H1 (cell line): Measurements from ENCODE around the gene MRTO4. TPM values are rescaled to one million over a fixed set of nuclear protein-coding genes. Genes with fewer than 3 reads are reported as not detected.

ENCODE experiments used
- CTCF ChIA-PET: fragments of 300-600 bp; sonication (Branson Sonifier 250); formaldehyde crosslinking; loops from one replicate; lab custom pipeline; 2021; ENCODE audit not compliant: partially characterized antibody; lab: Charles Lee
- POLR2A ChIA-PET: fragments of 300-600 bp; sonication (Branson Sonifier 250); formaldehyde crosslinking; loops from one replicate; lab custom pipeline; 2021; ENCODE audit warnings: inconsistent platforms; ENCODE audit not compliant: partially characterized antibody; lab: Charles Lee
- DNase-seq, 2 experiments: peaks; one replicate each; pipeline versions ENCODE4 v3.0.0 to v3.0.0-alpha.2; 2010 to 2022; ENCODE audit warnings: low spot score in 2 of 2, low read depth in 1 of 2, mixed read lengths in 1 of 2
- FAIRE-seq: peaks from 2 replicates; lab custom pipeline; 2011; peaks lifted over from hg19 to GRCh38; lab: Jason Lieb, UNC
- H2AFZ ChIP-seq: 2 replicates; pipeline ENCODE4 v1.8.1; 2012; ENCODE audit warnings: low read length, inconsistent platforms
- H2AK5ac ChIP-seq: 2 replicates; pipeline ENCODE4 v1.6.1; 2013; ENCODE audit warnings: low read depth, low read length
- H2BK120ac ChIP-seq: replicated peaks from 2 replicates; pipeline ENCODE3; 2013; ENCODE audit warnings: low read depth, low read length, inconsistent platforms
- H2BK12ac ChIP-seq: 2 replicates; pipeline ENCODE4 v1.6.1; 2013; ENCODE audit warnings: low read depth, low read length
- H2BK15ac ChIP-seq: 2 replicates; pipeline ENCODE4 v1.6.1; 2013; ENCODE audit warnings: low read length
- H2BK20ac ChIP-seq: 2 replicates; pipeline ENCODE4 v1.6.1; 2013; ENCODE audit warnings: low read length
- H2BK5ac ChIP-seq: 2 replicates; pipeline ENCODE4 v1.6.1; 2013; ENCODE audit warnings: low read depth, low read length
- H3K14ac ChIP-seq: 2 replicates; pipeline ENCODE4 v1.6.1; 2013; ENCODE audit warnings: inconsistent platforms; ENCODE audit not compliant: insufficient read length
- H3K18ac ChIP-seq: 2 replicates; pipeline ENCODE4 v1.6.1; 2013; ENCODE audit warnings: low read length; ENCODE audit errors: extremely low read depth
- H3K23ac ChIP-seq: 2 replicates; pipeline ENCODE4 v1.6.1; 2013; ENCODE audit warnings: inconsistent platforms; ENCODE audit not compliant: insufficient read length
- H3K23me2 ChIP-seq: 2 replicates; pipeline ENCODE4 v1.6.1; 2013; ENCODE audit warnings: low read depth, low read length
- H3K27ac ChIP-seq: 2 replicates; pipeline ENCODE4 v1.6.1; 2011; ENCODE audit warnings: low read depth, low read length, inconsistent platforms
- H3K27me3 ChIP-seq, 4 experiments: replicated peaks in 1 of 4; 1 replicate in 1 of 4; 2 replicates in 3 of 4; pipeline versions ENCODE4 v1.6.1 to v1.8.1; 2011 to 2013; ENCODE audit warnings: low read length in 3 of 4, mild to moderate bottlenecking in 3 of 4, inconsistent platforms in 2 of 4, mixed read lengths in 2 of 4, moderate library complexity in 1 of 4; ENCODE audit not compliant: control insufficient read depth in 3 of 4, insufficient read depth in 3 of 4; ENCODE audit errors: extremely low read depth in 1 of 4
- H3K36me3 ChIP-seq, 4 experiments: 2 replicates each; pipeline versions ENCODE4 v1.6.1 to v1.8.1; 2011 to 2013; ENCODE audit warnings: mild to moderate bottlenecking in 4 of 4, low read length in 3 of 4, moderate library complexity in 2 of 4, control low read depth in 1 of 4, inconsistent platforms in 1 of 4; ENCODE audit not compliant: insufficient read depth in 4 of 4, control insufficient read depth in 2 of 4
- H3K4ac ChIP-seq: replicated peaks from 2 replicates; pipeline ENCODE3; 2013; ENCODE audit warnings: low read length, low read depth, mixed read lengths, inconsistent platforms; ENCODE audit not compliant: insufficient read length
- H3K4me1 ChIP-seq, 4 experiments: replicated peaks in 1 of 4; 1 replicate in 1 of 4; 2 replicates in 3 of 4; pipeline versions ENCODE4 v1.6.1 to v1.8.1; 2011 to 2013; ENCODE audit warnings: low read length in 3 of 4, inconsistent platforms in 2 of 4, mixed read lengths in 1 of 4; ENCODE audit not compliant: insufficient read depth in 4 of 4, control insufficient read depth in 3 of 4
- H3K4me2 ChIP-seq, 2 experiments: 2 replicates each; pipeline versions ENCODE4 v1.6.1 to v1.8.1; 2011 to 2013; ENCODE audit warnings: low read depth in 2 of 2, low read length in 2 of 2, control low read depth in 1 of 2, inconsistent platforms in 1 of 2, mild to moderate bottlenecking in 1 of 2; ENCODE audit not compliant: insufficient read depth in 1 of 2
- H3K4me3 ChIP-seq, 4 experiments: fragments of 200-600, 300-600 bp in 1 of 4; sonication (generic), shearing (Covaris generic), sonication (Bioruptor Twin) in 1 of 4; 2 replicates each; pipeline versions ENCODE4 v1.5.1 to v1.8.1; 2011 to 2016; ENCODE audit warnings: low read length in 4 of 4, low read depth in 3 of 4, control low read depth in 2 of 4, inconsistent platforms in 2 of 4, mild to moderate bottlenecking in 2 of 4, mixed read lengths in 1 of 4, moderate library complexity in 1 of 4; ENCODE audit not compliant: insufficient read depth in 2 of 4; ENCODE audit errors: extremely low read depth in 1 of 4
- H3K56ac ChIP-seq: replicated peaks from 2 replicates; pipeline ENCODE3; 2013; ENCODE audit warnings: low read depth, mild to moderate bottlenecking, mixed read lengths, low read length, inconsistent platforms; ENCODE audit not compliant: insufficient read length
- H3K79me1 ChIP-seq: 2 replicates; pipeline ENCODE4 v1.6.1; 2013; ENCODE audit warnings: low read depth, low read length, control low read depth
- H3K79me2 ChIP-seq, 2 experiments: 2 replicates each; pipeline versions ENCODE4 v1.6.1 to v1.8.1; 2012 to 2013; ENCODE audit warnings: low read length in 2 of 2, mild to moderate bottlenecking in 2 of 2, inconsistent platforms in 1 of 2; ENCODE audit not compliant: insufficient read depth in 2 of 2, control insufficient read depth in 1 of 2
- H3K9ac ChIP-seq, 4 experiments: replicated peaks in 1 of 4; 1 replicate in 1 of 4; 2 replicates in 3 of 4; pipeline versions ENCODE4 v1.6.1 to v1.8.1; 2011 to 2013; ENCODE audit warnings: low read depth in 3 of 4, low read length in 3 of 4, control low read depth in 2 of 4, mild to moderate bottlenecking in 2 of 4, moderate library complexity in 2 of 4, inconsistent platforms in 1 of 4; ENCODE audit errors: extremely low read depth in 1 of 4
- H3K9me3 ChIP-seq, 2 experiments: 2 replicates each; pipeline versions ENCODE4 v1.6.1 to v1.8.1; 2012 to 2013; ENCODE audit warnings: mild to moderate bottlenecking in 2 of 2, moderate library complexity in 2 of 2, control low read depth in 1 of 2, inconsistent platforms in 1 of 2, low read depth in 1 of 2, low read length in 1 of 2, mixed read lengths in 1 of 2; ENCODE audit not compliant: insufficient read depth in 2 of 2
- H4K20me1 ChIP-seq, 2 experiments: replicated peaks in 1 of 2; 2 replicates each; pipeline versions ENCODE3 to v1.8.1; 2011 to 2013; ENCODE audit warnings: inconsistent platforms in 2 of 2, low read length in 2 of 2, mild to moderate bottlenecking in 1 of 2; ENCODE audit not compliant: insufficient read depth in 2 of 2, control insufficient read depth in 1 of 2
- H4K5ac ChIP-seq: 2 replicates; pipeline ENCODE4 v1.6.1; 2013; ENCODE audit warnings: low read length, low read depth, mixed read lengths, inconsistent platforms; ENCODE audit not compliant: insufficient read length
- H4K8ac ChIP-seq: 2 replicates; pipeline ENCODE4 v1.8.0; 2013; ENCODE audit warnings: mild to moderate bottlenecking, moderate library complexity, low read length, inconsistent platforms; ENCODE audit not compliant: insufficient read depth; ENCODE audit errors: extremely low read depth
- H4K91ac ChIP-seq: replicated peaks from 2 replicates; pipeline ENCODE3; 2013; ENCODE audit warnings: low read length, mixed read lengths, inconsistent platforms; ENCODE audit not compliant: insufficient read length
- BRCA1 ChIP-seq: IDR thresholded peaks from 2 replicates; pipeline ENCODE4 v1.6.1; 2012; ENCODE audit warnings: low read depth, low read length, improper control_type of control experiment
- CTBP2 ChIP-seq: IDR thresholded peaks from 2 replicates; pipeline ENCODE4 v1.7.0; 2011; ENCODE audit warnings: borderline replicate concordance, mild to moderate bottlenecking, moderate library complexity, mixed read lengths, low read length; ENCODE audit not compliant: insufficient read depth, insufficient read length
- EZH2 ChIP-seq: fragments of 200-600 bp; sonication (generic); IDR thresholded peaks from 2 replicates; pipeline ENCODE4 v1.7.1; 2012; ENCODE audit warnings: low read depth, mild to moderate bottlenecking, moderate library complexity, low read length, inconsistent platforms; ENCODE audit not compliant: severe bottlenecking
- GTF2F1 ChIP-seq: IDR thresholded peaks from 2 replicates; pipeline ENCODE4 v1.6.1; 2012; ENCODE audit warnings: low read depth, low read length, improper control_type of control experiment, borderline replicate concordance
- JUND ChIP-seq: IDR thresholded peaks from 2 replicates; pipeline ENCODE4 v1.6.1; 2011; ENCODE audit warnings: mild to moderate bottlenecking, improper control_type of control experiment, low read length
- KDM1A ChIP-seq: fragments of 200-600, 300-600 bp; sonication (generic); IDR thresholded peaks from 2 replicates; pipeline ENCODE4 v1.7.1; 2016; ENCODE audit warnings: mild to moderate bottlenecking, low read length, borderline replicate concordance
- KDM4A ChIP-seq: IDR thresholded peaks from one replicate; pipeline ENCODE4 v1.7.1; 2012; ENCODE audit warnings: low read depth, mild to moderate bottlenecking, moderate library complexity, low read length, inconsistent platforms; ENCODE audit not compliant: severe bottlenecking
- MAFK ChIP-seq: IDR thresholded peaks from 2 replicates; pipeline ENCODE4 v1.6.1; 2012; ENCODE audit warnings: low read depth, mild to moderate bottlenecking, improper control_type of control experiment, low read length
- RAD21 ChIP-seq, 2 experiments: IDR thresholded peaks in 1 of 2; conservative IDR thresholded peaks in 1 of 2; 2 replicates each; pipeline ENCODE4 v1.6.1; 2011; ENCODE audit warnings: low read depth in 2 of 2, low read length in 2 of 2, improper control_type of control experiment in 1 of 2, inconsistent platforms in 1 of 2, mild to moderate bottlenecking in 1 of 2, moderate library complexity in 1 of 2
- RBBP5 ChIP-seq: IDR thresholded peaks from 2 replicates; pipeline ENCODE4 v1.7.1; 2012; ENCODE audit warnings: low read depth, mild to moderate bottlenecking, inconsistent platforms, low read length, moderate library complexity, borderline replicate concordance
- RNF2 ChIP-seq: fragments of 200-900, 300-1000 bp; sonication (generic); IDR thresholded peaks from 2 replicates; pipeline ENCODE4 v1.7.1; 2016; ENCODE audit warnings: borderline replicate concordance, low read depth, mild to moderate bottlenecking, antibody characterized with exemption, low read length; ENCODE audit not compliant: poor library complexity, severe bottlenecking; ENCODE audit errors: missing control alignments
- SIN3A ChIP-seq, 2 experiments: IDR thresholded peaks in 1 of 2; conservative IDR thresholded peaks in 1 of 2; 2 replicates each; pipeline ENCODE4 v1.6.1; 2011 to 2012; ENCODE audit warnings: low read length in 2 of 2, improper control_type of control experiment in 1 of 2, low read depth in 1 of 2, mild to moderate bottlenecking in 1 of 2
- TAF1 ChIP-seq: IDR thresholded peaks from 2 replicates; pipeline ENCODE4 v1.6.1; 2011; ENCODE audit warnings: mild to moderate bottlenecking, low read depth, low read length
- WGBS, 2 experiments: shearing (Covaris generic) in 1 of 2; methylation state at CpG; one replicate each; pipeline versions ENCODE4 v1.1.6 to v1.1.7; 2013 to 2015; ENCODE audit warnings: low lambda C conversion rate in 2 of 2, mixed read lengths in 2 of 2, inconsistent platforms in 1 of 2, low coverage in 1 of 2, missing lambda C conversion rate in 1 of 2; ENCODE audit not compliant: insufficient replicate concordance in 2 of 2, insufficient coverage in 1 of 2, insufficient read length in 1 of 2; ENCODE audit errors: extremely low coverage in 1 of 2, missing lambda C conversion rate in 1 of 2; 5-methylcytosine and 5-hydroxymethylcytosine counted together
- polyA plus RNA-seq, 7 experiments: library from polyadenylated mRNA; depleted of rRNA in 3 of 7; stranded (reverse) in 5 of 7; unstranded in 2 of 7; fragments of >200 nt in 5 of 7; fragments of 200-250 nt in 2 of 7; gene quantifications; 1 replicate in 5 of 7; 2 replicates in 1 of 7; 4 replicates in 1 of 7; pipeline versions ENCODE4 v1.2.1 to v1.2.3, GENCODE V29; 2011 to 2013; ENCODE audit warnings: missing spikeins in 2 of 7, mixed read lengths in 2 of 7
- total RNA-seq: library from RNA; stranded (reverse); fragmentation: NEBNext Ultra II Directional; extraction: Animal tissue kit (Norgen Biotek cat#: 25700); gene quantifications from 2 replicates; pipeline ENCODE4 v1.2.1, GENCODE V29; 2021

The MRTO4 gene
- total and polyA plus RNA-seq, 2 of the 8 experiments (the other 6 are each of a cell fraction or from before 2014, with no cell fraction given), result 36.9 to 64.3 TPM

DNA sequence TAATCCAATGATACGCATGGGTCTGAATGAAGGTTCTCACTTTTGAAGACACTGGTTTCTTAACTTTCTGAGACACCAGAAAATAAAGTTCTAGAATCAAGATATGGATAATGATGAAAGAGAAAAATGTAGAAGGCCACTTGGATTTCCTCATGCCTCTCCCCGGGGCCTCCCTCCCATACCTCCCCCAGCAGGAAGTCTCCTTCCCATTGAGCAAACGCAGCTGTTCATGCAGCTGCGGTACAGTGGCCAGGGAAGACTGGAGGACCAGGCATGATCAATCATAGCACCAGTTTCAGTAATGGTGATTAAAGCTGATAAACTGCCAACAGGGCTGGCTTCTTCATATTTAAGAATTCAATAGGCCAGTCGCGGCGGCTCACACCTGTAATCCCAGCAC is 30.6 kb upstream of the MRTO4 start:
- H4K5ac ChIP-seq, result no peak overlapping the region
- H2AFZ ChIP-seq, result no peak overlapping the region
- H3K27me3 ChIP-seq, result no peaks in the 10 kb centered on the region
- no peak overlapping the region for H2BK12ac ChIP-seq
- H3K27ac ChIP-seq, result no peak overlapping the region
- H2BK5ac ChIP-seq, result no peak overlapping the region
- no peak overlapping the region for H3K18ac ChIP-seq
- no peaks in the 10 kb centered on the region for H3K79me2 ChIP-seq
- no peak overlapping the region for H3K4me3 ChIP-seq
- H3K14ac ChIP-seq, result no peak overlapping the region
- no peak overlapping the region for H3K4ac ChIP-seq
- no peak overlapping the region for H4K8ac ChIP-seq
- peaks cover 0 to 8% of the 10 kb centered on the region in 2 experiments for H4K20me1 ChIP-seq
- ChIA-PET POLR2A (interaction anchor here (1.9 to 6.2 kb wide), 2 partner anchors 13 to 150 kb away, joined by 4 to 42 read pairs; partner anchors contain the start of gene UBR4), CTCF (interaction anchor here (7.1 kb wide), 1 partner anchor 20 kb away, joined by 40 read pairs; no protein-coding TSS in a partner anchor)
- H3K4me1 ChIP-seq, result no peaks in the 10 kb centered on the region
- H2BK120ac ChIP-seq, result no peak overlapping the region
- H3K9ac ChIP-seq, result no peak overlapping the region
- no peak overlapping the region for H2AK5ac ChIP-seq
- H2BK15ac ChIP-seq, result no peak overlapping the region
- H3K23ac ChIP-seq, result no peak overlapping the region
- 88% methylated on average over 7 of the region's 7 CpGs; no CpG with 5 or more reads in 1 of the 2 experiments for WGBS, 2 experiments
- no peak for FAIRE-seq
- H3K9me3 ChIP-seq, result no peaks in the 10 kb centered on the region
- no peak overlapping the region for H4K91ac ChIP-seq
- H3K36me3 ChIP-seq, result peaks cover 38 to 69% (median 63%) of the 10 kb centered on the region in 4 experiments
- no peak overlapping the region for H3K56ac ChIP-seq
- H2BK20ac ChIP-seq, result no peak overlapping the region
- H3K4me2 ChIP-seq, result no peak overlapping the region
- no peaks in the 10 kb centered on the region for H3K23me2 ChIP-seq
- H3K79me1 ChIP-seq, result no peaks in the 10 kb centered on the region; the same call in 1 of the 2 replicates
- DNase-seq, result no peak
- no peak for TF ChIP-seq MAFK
- TF ChIP-seq CTBP2, result no peak
- TF ChIP-seq RAD21 (IDR thresholded peaks at IDR 0.05 in 1 of 2, conservative IDR thresholded peaks at IDR 0.05 in 1 of 2; ENCODE audit: low read depth in 2 of 2, low read length in 2 of 2), result no peak
- TF ChIP-seq KDM1A, result no peak
- TF ChIP-seq EZH2, result no peak
- TF ChIP-seq TAF1, result no peak
- TF ChIP-seq RBBP5, result no peak
- TF ChIP-seq SIN3A (conservative IDR thresholded peaks at IDR 0.05 in 1 of 2, IDR thresholded peaks at IDR 0.05 in 1 of 2; ENCODE audit: low read depth in 1 of 2, low read length in 2 of 2), result no peak
- TF ChIP-seq KDM4A, result no peak
- no peak for TF ChIP-seq JUND
- TF ChIP-seq GTF2F1, result no peak
- TF ChIP-seq BRCA1, result no peak
- TF ChIP-seq RNF2, result no peak
